ENCODE measurements around the gene CETN2.
"Not testable (repeated sequence)": the region's sequence is repeated elsewhere in the genome, so short reads cannot be mapped to it uniquely, and the experiment has no call there.

CETN2 gene

GRCh38 chrX:152847281-152847680, 16.7 kb upstream of the CETN2 start:
- DNase-seq (ENCODE audit: low spot score), result no peak

GRCh38 chrX:152845618-152846240, 15.2 kb upstream of the CETN2 start:
- TF ChIP-seq CTCF (IDR thresholded peaks at IDR 0.05; ENCODE audit: extremely low read depth, missing control alignments), result no peak
- no peak for DNase-seq (ENCODE audit: low spot score)

More at GRCh38 chrX:152847281-152847680, 16.7 kb upstream of the CETN2 start:
- no peak for TF ChIP-seq CTCF (IDR thresholded peaks at IDR 0.05; ENCODE audit: extremely low read depth, missing control alignments)

- no peak for TF ChIP-seq CTCF (IDR thresholded peaks at IDR 0.05; ENCODE audit: extremely low read depth, missing control alignments)
- DNase-seq (ENCODE audit: low spot score), result no peak
Measured at GRCh38 chrX:152844256-152844655, 13.7 kb upstream of the CETN2 start.

- no peak for TF ChIP-seq CTCF (IDR thresholded peaks at IDR 0.05; ENCODE audit: extremely low read depth, missing control alignments)
- DNase-seq (ENCODE audit: low spot score), result no peak
Measured at GRCh38 chrX:152843852-152844251, 13.3 kb upstream of the CETN2 start.

GRCh38 chrX:152842772-152843338, 12.3 kb upstream of the CETN2 start:
- no peak for TF ChIP-seq CTCF (IDR thresholded peaks at IDR 0.05; ENCODE audit: extremely low read depth, missing control alignments)
- no peak for DNase-seq (ENCODE audit: low spot score)

GRCh38 chrX:152835470-152835869, 4.9 kb upstream of the CETN2 start:
- DNase-seq (ENCODE audit: low spot score), result not testable (repeated sequence)

GRCh38 chrX:152833378-152833777, 2.8 kb upstream of the CETN2 start:
- DNase-seq (ENCODE audit: low spot score), result no peak
- no peak for TF ChIP-seq CTCF (IDR thresholded peaks at IDR 0.05; ENCODE audit: extremely low read depth, missing control alignments)

GRCh38 chrX:152832520-152832919, 2.0 kb upstream of the CETN2 start:
- no peak for TF ChIP-seq CTCF (IDR thresholded peaks at IDR 0.05; ENCODE audit: extremely low read depth, missing control alignments)

More at GRCh38 chrX:152832520-152832919, 2.0 kb upstream of the CETN2 start:
- DNase-seq (ENCODE audit: low spot score), result no peak
